DOHH2 (cell line): Measurements from ENCODE around the gene DAPP1.
A peak's percentile ranks its signal among the peaks of the same experiment; 100 is the strongest.
"Not testable (repeated sequence)": the region's sequence is repeated elsewhere in the genome, so short reads cannot be mapped to it uniquely, and the experiment has no call there.

Experiments used
- H3F3A ChIP-seq: fragments of 200-600 bp; sonication (generic), shearing (Covaris generic); 2 replicates; pipeline ENCODE4 v1.6.0; 2016; ENCODE audit warnings: antibody characterized with exemption, mild to moderate bottlenecking; ENCODE audit not compliant: control insufficient read depth, insufficient read depth
- H3K27ac ChIP-seq: fragments of 200-600 bp; sonication (generic); 2 replicates; pipeline ENCODE4 v1.5.1; 2014; ENCODE audit warnings: low read depth, mild to moderate bottlenecking, low read length, moderate library complexity
- H3K27me3 ChIP-seq: fragments of 200-600 bp; sonication (generic); 2 replicates; pipeline ENCODE4 v1.6.1; 2014; ENCODE audit warnings: mild to moderate bottlenecking, low read length, mixed read lengths; ENCODE audit not compliant: control insufficient read depth
- H3K36me3 ChIP-seq: fragments of 200-600 bp; sonication (generic); 2 replicates; pipeline ENCODE4 v1.6.1; 2014; ENCODE audit warnings: mild to moderate bottlenecking, low read length, moderate library complexity, mixed read lengths; ENCODE audit not compliant: control insufficient read depth
- H3K4me1 ChIP-seq: fragments of 200-600 bp; sonication (generic); 2 replicates; pipeline ENCODE4 v1.6.1; 2014; ENCODE audit warnings: mild to moderate bottlenecking, low read length, mixed read lengths; ENCODE audit not compliant: control insufficient read depth
- H3K4me2 ChIP-seq: fragments of 200-600 bp; sonication (generic); 2 replicates; pipeline ENCODE4 v1.6.0; 2014; ENCODE audit warnings: mild to moderate bottlenecking, low read length, moderate library complexity
- H3K4me3 ChIP-seq: fragments of 200-600 bp; sonication (generic); 2 replicates; pipeline ENCODE4 v1.5.1; 2014; ENCODE audit warnings: mild to moderate bottlenecking, low read length, mixed read lengths
- H3K79me2 ChIP-seq: fragments of 200-600 bp; sonication (generic); 2 replicates; pipeline ENCODE4 v1.6.1; 2014; ENCODE audit warnings: mild to moderate bottlenecking, low read length, mixed read lengths; ENCODE audit not compliant: control insufficient read depth
- H3K9me2 ChIP-seq: fragments of 200-600 bp; sonication (generic); replicated peaks from 2 replicates; pipeline ENCODE4 v1.6.1; 2014; ENCODE audit warnings: mild to moderate bottlenecking, low read length, mixed read lengths; ENCODE audit not compliant: control insufficient read depth
- H3K9me3 ChIP-seq: fragments of 200-600 bp; sonication (generic); 2 replicates; pipeline ENCODE4 v1.6.1; 2014; ENCODE audit warnings: antibody characterized with exemption, low read length, mixed read lengths; ENCODE audit not compliant: control insufficient read depth, insufficient read depth
- H4K20me1 ChIP-seq: fragments of 200-600 bp; sonication (generic); 2 replicates; pipeline ENCODE4 v1.6.0; 2014; ENCODE audit warnings: low read depth, mild to moderate bottlenecking, antibody characterized with exemption, low read length, moderate library complexity; ENCODE audit not compliant: control insufficient read depth, insufficient read depth
- EZH2phosphoT487 ChIP-seq: fragments of 200-600 bp; sonication (generic); IDR thresholded peaks from 2 replicates; pipeline ENCODE4 v1.6.1; 2017; ENCODE audit warnings: borderline replicate concordance, mild to moderate bottlenecking, antibody characterized with exemption, low read length, moderate library complexity, mixed read lengths
- TF ChIP-seq, protein P1 (sequence below): fragments of 200-600 bp; sonication (generic); IDR thresholded peaks from one replicate; pipeline ENCODE4 v1.5.1; 2014; ENCODE audit warnings: antibody characterized with exemption, mild to moderate bottlenecking, low read depth, low read length; ENCODE audit not compliant: poor library complexity, severe bottlenecking

Gene DAPP1, protein sequence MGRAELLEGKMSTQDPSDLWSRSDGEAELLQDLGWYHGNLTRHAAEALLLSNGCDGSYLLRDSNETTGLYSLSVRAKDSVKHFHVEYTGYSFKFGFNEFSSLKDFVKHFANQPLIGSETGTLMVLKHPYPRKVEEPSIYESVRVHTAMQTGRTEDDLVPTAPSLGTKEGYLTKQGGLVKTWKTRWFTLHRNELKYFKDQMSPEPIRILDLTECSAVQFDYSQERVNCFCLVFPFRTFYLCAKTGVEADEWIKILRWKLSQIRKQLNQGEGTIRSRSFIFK

DNA sequence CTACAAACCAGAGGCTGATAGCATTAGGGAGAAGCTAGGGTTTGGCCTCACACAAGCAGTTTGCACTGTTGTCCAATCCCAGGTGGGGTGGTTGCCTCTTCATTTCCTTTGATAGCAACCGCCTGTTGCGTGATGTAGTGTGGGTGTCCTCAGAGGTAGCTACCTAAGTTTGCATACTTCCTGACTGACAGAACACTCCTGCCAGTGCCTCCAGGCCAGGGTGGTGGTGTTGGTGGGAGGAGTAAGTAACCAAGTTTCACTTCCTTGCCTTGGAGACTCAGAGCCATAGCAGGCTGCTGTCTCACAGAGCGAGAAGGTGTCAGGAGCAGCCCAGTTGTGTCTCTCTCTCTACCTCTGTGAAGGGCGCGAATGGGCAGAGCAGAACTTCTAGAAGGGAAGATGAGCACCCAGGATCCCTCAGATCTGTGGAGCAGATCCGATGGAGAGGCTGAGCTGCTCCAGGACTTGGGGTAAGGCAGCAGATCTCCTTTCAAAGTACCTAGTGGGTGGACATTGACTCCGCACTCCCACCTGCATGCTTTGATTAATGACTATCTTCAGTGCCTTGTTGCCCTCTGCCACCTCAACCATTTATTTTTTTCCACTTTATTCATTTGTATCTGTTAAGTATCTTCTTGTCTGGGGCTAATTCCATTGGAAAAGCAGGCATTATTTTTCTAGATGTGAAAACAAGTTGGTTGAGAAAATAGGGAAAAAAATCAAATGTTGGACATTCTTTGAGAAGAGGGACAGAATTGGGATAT is at the start of gene DAPP1:
Gene DAPP1 (plus strand): TSS at position 283 of the 764 bp plus-strand sequence. CDS start 87 bp downstream, at position 370.
- no peaks in the 10 kb centered on the region for H4K20me1 ChIP-seq
- peak within 1 kb of the TSS; percentile 77 for H3K4me3 ChIP-seq
- no peaks in the 10 kb centered on the region for H3K9me3 ChIP-seq
- no peaks in the 10 kb centered on the region for H3K27me3 ChIP-seq
- peaks cover 51% of the 10 kb centered on the region for H3K79me2 ChIP-seq
- H3K9me2 ChIP-seq: no peaks in the 10 kb centered on the region
- H3K36me3 ChIP-seq: peaks cover 42% of the 10 kb centered on the region
- H3K27ac ChIP-seq: peak within 1 kb of the TSS; percentile 86
- peak within 1 kb of the TSS; percentile 89 for H3K4me2 ChIP-seq
- peaks cover 20% of the 10 kb centered on the region for H3F3A ChIP-seq
- TF ChIP-seq, protein P1, sequence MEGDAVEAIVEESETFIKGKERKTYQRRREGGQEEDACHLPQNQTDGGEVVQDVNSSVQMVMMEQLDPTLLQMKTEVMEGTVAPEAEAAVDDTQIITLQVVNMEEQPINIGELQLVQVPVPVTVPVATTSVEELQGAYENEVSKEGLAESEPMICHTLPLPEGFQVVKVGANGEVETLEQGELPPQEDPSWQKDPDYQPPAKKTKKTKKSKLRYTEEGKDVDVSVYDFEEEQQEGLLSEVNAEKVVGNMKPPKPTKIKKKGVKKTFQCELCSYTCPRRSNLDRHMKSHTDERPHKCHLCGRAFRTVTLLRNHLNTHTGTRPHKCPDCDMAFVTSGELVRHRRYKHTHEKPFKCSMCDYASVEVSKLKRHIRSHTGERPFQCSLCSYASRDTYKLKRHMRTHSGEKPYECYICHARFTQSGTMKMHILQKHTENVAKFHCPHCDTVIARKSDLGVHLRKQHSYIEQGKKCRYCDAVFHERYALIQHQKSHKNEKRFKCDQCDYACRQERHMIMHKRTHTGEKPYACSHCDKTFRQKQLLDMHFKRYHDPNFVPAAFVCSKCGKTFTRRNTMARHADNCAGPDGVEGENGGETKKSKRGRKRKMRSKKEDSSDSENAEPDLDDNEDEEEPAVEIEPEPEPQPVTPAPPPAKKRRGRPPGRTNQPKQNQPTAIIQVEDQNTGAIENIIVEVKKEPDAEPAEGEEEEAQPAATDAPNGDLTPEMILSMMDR: no peak
- no peak for TF ChIP-seq EZH2phosphoT487
- peaks cover 68% of the 10 kb centered on the region for H3K4me1 ChIP-seq

DNA sequence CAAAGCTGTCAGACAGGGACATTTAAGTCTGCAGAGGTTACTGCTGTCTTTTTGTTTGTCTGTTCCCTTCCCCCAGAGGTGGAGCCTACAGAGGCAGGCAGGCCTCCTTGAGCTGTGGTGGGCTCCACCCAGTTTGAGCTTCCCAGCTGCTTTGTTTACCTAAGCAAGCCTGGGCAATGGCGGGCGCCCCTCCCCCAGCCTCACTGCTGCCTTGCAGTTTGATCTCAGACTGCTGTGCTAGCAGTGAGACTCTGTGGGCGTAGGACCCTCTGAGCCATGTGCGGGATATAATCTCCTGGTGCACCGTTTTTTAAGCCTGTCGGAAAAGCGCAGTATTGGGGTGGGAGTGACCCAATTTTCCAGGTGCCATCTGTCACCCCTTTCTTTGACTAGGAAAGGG is 45.8 kb upstream of the DAPP1 start:
- H3K9me3 ChIP-seq, H4K20me1 ChIP-seq, H3K36me3 ChIP-seq, H3F3A ChIP-seq, H3K27me3 ChIP-seq, H3K27ac ChIP-seq, H3K4me1 ChIP-seq, H3K79me2 ChIP-seq, H3K4me3 ChIP-seq, H3K9me2 ChIP-seq, H3K4me2 ChIP-seq: not testable (repeated sequence)

DNA sequence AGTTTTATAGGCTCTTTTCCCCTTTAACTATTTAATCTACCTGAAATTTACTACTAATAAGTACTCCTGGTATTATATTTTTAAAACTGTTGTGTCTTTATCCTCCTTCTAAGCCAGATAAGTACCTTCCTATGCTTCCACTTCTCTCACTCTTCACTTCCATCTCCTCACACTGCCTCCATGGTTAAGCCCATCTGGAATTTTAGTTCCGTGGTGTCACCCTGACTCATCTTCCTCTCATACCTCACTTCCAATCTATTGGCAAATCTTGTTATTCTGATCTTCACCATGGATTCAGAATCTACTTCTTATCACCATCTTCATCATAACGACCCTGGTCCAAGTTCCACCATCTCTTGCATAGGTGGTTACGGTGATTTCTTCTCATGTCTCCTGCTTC is 32.7 kb upstream of the DAPP1 start:
- Histone ChIP-seq H3K79me2 (no peaks in the 10 kb centered on the region), H3K27ac (no peak overlapping the region), H3K9me3 (no peaks in the 10 kb centered on the region), H3K9me2 (no peaks in the 10 kb centered on the region; the same call in 1 of the 2 replicates), H3K4me2 (no peak overlapping the region), H3K36me3 (no peaks in the 10 kb centered on the region), H3K4me1 (no peaks in the 10 kb centered on the region), H3K4me3 (no peak overlapping the region), H4K20me1 (no peaks in the 10 kb centered on the region), H3K27me3 (peaks cover 2% of the 10 kb centered on the region; the same call in 1 of the 2 replicates), H3F3A (no peaks in the 10 kb centered on the region)
- TF ChIP-seq EZH2phosphoT487: no peak
- TF ChIP-seq, protein P1: no peak

DNA sequence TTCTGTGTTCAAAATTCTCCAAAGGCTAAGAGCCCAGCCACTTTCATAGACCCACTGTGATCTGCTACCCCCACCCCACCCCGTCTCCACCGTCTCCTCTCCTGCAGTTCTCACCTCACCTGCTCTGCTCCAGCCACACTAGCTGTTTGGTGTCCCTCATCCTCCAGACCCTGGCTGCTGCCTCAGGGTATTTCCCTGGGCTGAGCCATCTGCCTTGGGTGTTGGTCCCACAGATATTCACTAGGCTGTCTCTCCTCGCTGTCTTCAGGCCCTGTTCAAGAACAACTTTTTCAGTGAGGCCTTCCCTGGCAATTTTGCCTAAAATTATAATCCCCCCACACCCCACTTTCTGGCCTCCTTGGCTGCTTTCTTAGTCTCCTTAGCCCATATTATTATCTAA is 31.8 kb upstream of the DAPP1 start:
- Histone ChIP-seq H3K4me1 (no peaks in the 10 kb centered on the region), H3K36me3 (no peaks in the 10 kb centered on the region), H3K9me3 (no peaks in the 10 kb centered on the region), H4K20me1 (no peaks in the 10 kb centered on the region), H3K4me2 (no peak overlapping the region), H3K27ac (no peak overlapping the region), H3F3A (no peaks in the 10 kb centered on the region), H3K79me2 (no peaks in the 10 kb centered on the region), H3K9me2 (no peaks in the 10 kb centered on the region; the same call in 1 of the 2 replicates), H3K27me3 (peaks cover 2% of the 10 kb centered on the region; the same call in 1 of the 2 replicates), H3K4me3 (no peak overlapping the region)
- no peak for TF ChIP-seq EZH2phosphoT487
- TF ChIP-seq, protein P1: no peak
